HepG2 (cell line): ENCODE data around the gene PPP2R2C. TPM values are rescaled to one million over a fixed set of nuclear protein-coding genes. Genes with fewer than 3 reads are reported as not detected.

ENCODE experiments used
- ATF5 ChIP-seq: sonication (generic); formaldehyde crosslinking; IDR thresholded peaks from 2 replicates; pipeline ENCODE4 v1.4.0; 2020; ENCODE audit warnings: mild to moderate bottlenecking, low read depth, missing genetic modification reagents
- BHLHE40 ChIP-seq: IDR thresholded peaks from 2 replicates; pipeline ENCODE4 v1.6.1; 2011; ENCODE audit warnings: low read length, improper control_type of control experiment
- CCDC6 ChIP-seq: sonication (generic); formaldehyde crosslinking; IDR thresholded peaks from 2 replicates; pipeline ENCODE4 v1.8.1; 2022; ENCODE audit warnings: mild to moderate bottlenecking, missing genetic modification reagents, moderate library complexity
- KDM5A ChIP-seq: fragments of 200-600 bp; sonication (generic); IDR thresholded peaks from 2 replicates; pipeline ENCODE4 v1.7.0; 2018; ENCODE audit warnings: antibody characterized with exemption, mild to moderate bottlenecking, low read length, borderline replicate concordance
- NKX3-1 ChIP-seq: sonication (generic); formaldehyde crosslinking; IDR thresholded peaks from 2 replicates; pipeline ENCODE4 v1.5.0; 2020; ENCODE audit warnings: missing genetic modification reagents
- POGZ ChIP-seq: sonication (generic); formaldehyde crosslinking; IDR thresholded peaks from 2 replicates; pipeline ENCODE4 v1.4.0; 2020; ENCODE audit warnings: mild to moderate bottlenecking, missing genetic modification reagents
- ZBTB20 ChIP-seq: sonication (generic); formaldehyde crosslinking; IDR thresholded peaks from 2 replicates; pipeline ENCODE4 v1.8.1; 2023; ENCODE audit warnings: missing genetic modification reagents, low read depth, mild to moderate bottlenecking, borderline replicate concordance
- ZBTB44 ChIP-seq: sonication (generic); formaldehyde crosslinking; IDR thresholded peaks from 2 replicates; pipeline ENCODE4 v1.4.0; 2020; ENCODE audit warnings: missing genetic modification reagents
- ZHX1 ChIP-seq: sonication (generic); formaldehyde crosslinking; IDR thresholded peaks from 2 replicates; pipeline ENCODE4 v1.8.1; 2022; ENCODE audit warnings: low read depth, mild to moderate bottlenecking, missing genetic modification reagents
- ZNF142 ChIP-seq: sonication (generic); formaldehyde crosslinking; IDR thresholded peaks from 2 replicates; pipeline ENCODE4 v1.4.0; 2020; ENCODE audit warnings: missing genetic modification reagents
- ZNF207 ChIP-seq: fragments of 450-650 bp; IDR thresholded peaks from 2 replicates; pipeline ENCODE4 v1.6.1; 2016; ENCODE audit warnings: antibody characterized with exemption, borderline replicate concordance
- ZNF639 ChIP-seq: conservative IDR thresholded peaks from 2 replicates; pipeline ENCODE4 v1.6.1; 2018; ENCODE audit warnings: missing genetic modification reagents
- ZNF770 ChIP-seq: sonication (generic); formaldehyde crosslinking; IDR thresholded peaks from 2 replicates; pipeline ENCODE4 v1.5.0; 2020; ENCODE audit warnings: mild to moderate bottlenecking, missing genetic modification reagents
- polyA plus RNA-seq, 8 experiments: library from polyadenylated mRNA; depleted of rRNA in 3 of 8; stranded (reverse) in 7 of 8; unstranded in 1 of 8; fragments of >200 nt; fragmentation: Illumina TruSeq in 4 of 8; extraction: Trizol in 4 of 8; gene quantifications; 2 replicates each; pipeline versions ENCODE4 v1.2.1 to v1.2.3, GENCODE V29; 2011 to 2016; ENCODE audit warnings: low read depth in 4 of 8, missing spikeins in 1 of 8, mixed read lengths in 1 of 8; ENCODE audit not compliant: insufficient read depth in 1 of 8
- total RNA-seq, 5 experiments: library from RNA; depleted of rRNA; stranded (reverse); fragments of >200 nt; fragmentation: Illumina TruSeq; extraction: Trizol; gene quantifications; 2 replicates each; pipeline ENCODE4 v1.2.3, GENCODE V29; 2016; ENCODE audit warnings: low read depth in 1 of 5

Gene PPP2R2C
- total and polyA plus RNA-seq, 2 of the 13 experiments (the other 11 are each of a cell fraction or from before 2014, with no cell fraction given) = 0.60 to 8.6 TPM

GRCh38 chr4:6308899-6309643 is 163.3 kb downstream of the PPP2R2C start (continued):
- TF ChIP-seq ZNF639 (CRISPR knock-in tag) (no peak), KDM5A (no peak), ZNF207 (no peak), NKX3-1 (CRISPR knock-in tag) (peak; percentile 48; the same call in 1 of the 2 replicates), ATF5 (CRISPR knock-in tag) (no peak), CCDC6 (CRISPR knock-in tag) (peak; percentile 66), POGZ (peak; percentile 85; the same call in 1 of the 2 replicates), ZNF142 (CRISPR knock-in tag) (peak; percentile 60), ZNF770 (CRISPR knock-in tag) (peak; percentile 87), ZBTB44 (CRISPR knock-in tag) (no peak), ZBTB20 (CRISPR knock-in tag) (no peak; the same call in 1 of the 2 replicates), BHLHE40 (no peak), ZHX1 (CRISPR knock-in tag) (no peak)
